Measurements from ENCODE around the gene BDP1.
"Not testable (repeated sequence)": the region's sequence is repeated elsewhere in the genome, so short reads cannot be mapped to it uniquely, and the experiment has no call there.

- not testable (repeated sequence) for TF ChIP-seq POLR2A (IDR thresholded peaks at IDR 0.05; ENCODE audit: low read length); GATA1 (IDR thresholded peaks at IDR 0.05; ENCODE audit: low read depth, low read length)
These were observed 10.4 kb upstream of the BDP1 start for GRCh38 chr5:71445015-71445414.

All from erythroblast (primary cell).